Fibroblast of mammary gland (primary cell): ENCODE measurements around the gene GPR31.

Source experiments
- DNase-seq: peaks from one replicate; pipeline ENCODE4 v3.0.0-alpha.2; 2010; ENCODE audit warnings: low read depth
- H3K4me3 ChIP-seq: 2 replicates; pipeline ENCODE4 v1.5.1; 2011; ENCODE audit warnings: low read depth, mild to moderate bottlenecking, low read length, moderate library complexity; ENCODE audit not compliant: control insufficient read depth
- TF ChIP-seq, protein P1 (sequence below): conservative IDR thresholded peaks from 2 replicates; pipeline ENCODE4 v1.5.1; 2011; ENCODE audit warnings: low read depth, low read length, inconsistent platforms; ENCODE audit not compliant: control insufficient read depth, insufficient read depth

GPR31 gene

DNA sequence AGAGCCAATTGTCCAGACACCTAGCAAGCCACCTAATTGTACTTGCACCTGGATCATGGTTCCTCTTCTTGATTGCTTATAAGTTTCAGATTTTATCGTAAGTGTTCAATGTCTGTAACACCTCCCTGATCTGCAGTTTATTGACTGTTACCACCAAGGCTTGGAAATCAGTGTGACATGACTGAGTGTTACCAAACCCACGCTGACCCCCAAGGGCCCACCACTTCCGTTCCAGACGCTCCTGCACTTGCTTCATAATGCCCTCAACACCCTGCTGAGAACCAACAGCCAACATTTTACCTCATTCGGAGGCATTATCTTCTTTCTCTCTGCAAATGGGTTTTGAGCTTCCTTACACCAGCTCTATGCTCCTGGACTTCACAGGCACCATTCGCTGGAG, 28.6 kb downstream of the GPR31 start:
- TF ChIP-seq, protein P1, sequence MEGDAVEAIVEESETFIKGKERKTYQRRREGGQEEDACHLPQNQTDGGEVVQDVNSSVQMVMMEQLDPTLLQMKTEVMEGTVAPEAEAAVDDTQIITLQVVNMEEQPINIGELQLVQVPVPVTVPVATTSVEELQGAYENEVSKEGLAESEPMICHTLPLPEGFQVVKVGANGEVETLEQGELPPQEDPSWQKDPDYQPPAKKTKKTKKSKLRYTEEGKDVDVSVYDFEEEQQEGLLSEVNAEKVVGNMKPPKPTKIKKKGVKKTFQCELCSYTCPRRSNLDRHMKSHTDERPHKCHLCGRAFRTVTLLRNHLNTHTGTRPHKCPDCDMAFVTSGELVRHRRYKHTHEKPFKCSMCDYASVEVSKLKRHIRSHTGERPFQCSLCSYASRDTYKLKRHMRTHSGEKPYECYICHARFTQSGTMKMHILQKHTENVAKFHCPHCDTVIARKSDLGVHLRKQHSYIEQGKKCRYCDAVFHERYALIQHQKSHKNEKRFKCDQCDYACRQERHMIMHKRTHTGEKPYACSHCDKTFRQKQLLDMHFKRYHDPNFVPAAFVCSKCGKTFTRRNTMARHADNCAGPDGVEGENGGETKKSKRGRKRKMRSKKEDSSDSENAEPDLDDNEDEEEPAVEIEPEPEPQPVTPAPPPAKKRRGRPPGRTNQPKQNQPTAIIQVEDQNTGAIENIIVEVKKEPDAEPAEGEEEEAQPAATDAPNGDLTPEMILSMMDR: no peak

DNA sequence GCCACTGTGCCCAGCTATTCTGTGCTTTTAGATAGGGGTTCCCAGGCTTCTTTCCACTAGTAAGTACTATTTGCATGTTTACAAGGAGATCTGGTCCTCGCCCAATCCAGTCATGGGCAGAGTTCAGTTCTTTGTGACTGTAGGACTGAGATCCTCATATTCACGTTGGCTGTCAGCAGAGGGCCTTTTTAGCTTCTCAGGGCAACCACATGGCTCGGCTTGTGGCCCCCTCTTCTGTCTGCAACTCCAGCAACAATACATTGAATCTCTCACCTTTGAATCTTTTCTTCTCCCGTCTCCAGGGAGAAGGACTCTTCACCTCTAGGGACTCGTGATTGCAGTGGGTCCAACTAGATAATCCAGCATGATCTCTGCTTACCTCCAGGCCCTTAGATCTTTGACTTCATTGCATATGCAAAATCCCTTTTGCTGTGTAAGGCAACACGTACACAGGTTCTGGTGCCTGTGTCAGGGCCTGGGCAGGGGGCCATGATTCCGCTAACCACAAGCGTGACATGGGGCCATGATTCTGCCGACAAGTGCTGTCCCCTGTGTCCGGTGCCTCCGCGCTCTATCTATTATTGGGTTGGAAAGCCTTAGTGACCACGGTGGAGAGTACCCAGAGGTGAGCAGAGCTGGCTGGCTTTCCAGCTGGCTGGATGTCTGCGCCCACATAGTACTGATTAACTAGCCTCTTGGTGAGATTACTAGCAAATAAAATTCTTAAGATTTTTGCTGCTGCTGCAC, 29.8 kb downstream of the GPR31 start:
- no peak overlapping the region for H3K4me3 ChIP-seq
- no peak for DNase-seq
- TF ChIP-seq, protein P1: no peak

More for the DNA sequence above, 28.6 kb downstream of the GPR31 start:
- DNase-seq: no peak
- H3K4me3 ChIP-seq: no peak overlapping the region

DNA sequence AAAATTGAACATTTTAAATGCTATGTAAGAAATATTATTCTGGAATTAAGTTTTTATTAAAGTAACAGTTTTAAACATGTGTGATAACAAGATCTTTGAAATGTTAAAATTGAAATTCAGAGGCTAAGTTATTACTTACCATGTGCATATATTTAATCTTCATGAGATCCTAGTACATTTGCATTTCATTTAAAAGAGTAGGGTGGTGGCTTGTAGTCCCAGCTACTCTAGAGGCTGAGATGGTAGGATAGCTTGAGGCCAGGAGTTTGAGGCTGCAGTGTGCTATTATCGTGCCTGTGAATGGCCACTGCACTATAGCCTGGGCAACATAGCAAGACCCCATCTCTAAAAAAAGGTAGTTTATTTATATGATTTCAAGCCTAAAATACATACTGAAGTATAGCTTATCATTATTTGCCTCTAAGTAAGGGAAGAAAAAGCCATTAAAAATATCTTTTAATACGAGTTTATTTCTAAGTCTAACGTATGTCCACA, 31.9 kb downstream of the GPR31 start:
- TF ChIP-seq, protein P1: no peak
- H3K4me3 ChIP-seq: no peak overlapping the region
- no peak for DNase-seq

DNA sequence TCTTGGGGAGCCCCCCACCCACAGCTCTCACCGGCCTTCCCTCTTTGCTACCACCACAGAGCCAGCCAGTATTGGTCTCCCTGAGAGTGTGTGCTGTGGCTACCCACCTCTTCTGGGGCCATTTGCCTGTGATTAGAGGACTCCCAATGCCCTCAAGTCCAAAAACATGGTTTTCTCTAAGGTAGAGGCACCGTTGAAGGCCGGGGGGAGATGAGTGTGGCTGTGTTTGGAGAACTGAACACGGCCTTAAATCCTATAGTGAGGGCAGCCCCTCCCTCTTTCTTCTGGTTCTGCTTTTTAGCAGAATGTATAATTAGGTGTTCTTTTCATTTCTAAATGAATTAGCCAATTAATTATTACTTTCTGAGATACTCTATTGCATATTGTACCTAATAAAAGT, 32.4 kb downstream of the GPR31 start:
- no peak for DNase-seq
- TF ChIP-seq, protein P1: no peak
- H3K4me3 ChIP-seq: no peak overlapping the region

DNA sequence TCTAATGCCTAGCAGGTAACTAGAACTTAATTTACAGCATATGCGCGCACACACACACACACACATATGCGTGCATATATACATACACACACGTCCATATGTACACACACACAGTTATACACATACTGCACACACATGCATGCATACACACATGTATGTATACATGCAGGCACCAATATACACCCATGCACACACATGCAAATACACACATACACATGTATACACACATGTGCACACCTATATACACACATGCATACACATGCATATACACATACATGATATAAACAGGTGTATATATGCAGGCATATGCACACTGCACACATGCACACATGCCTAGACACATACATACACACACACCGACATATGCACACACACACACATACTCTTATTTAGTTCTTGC, 33.0 kb downstream of the GPR31 start:
- no peak overlapping the region for H3K4me3 ChIP-seq
- DNase-seq: no peak
- TF ChIP-seq, protein P1: no peak

DNA sequence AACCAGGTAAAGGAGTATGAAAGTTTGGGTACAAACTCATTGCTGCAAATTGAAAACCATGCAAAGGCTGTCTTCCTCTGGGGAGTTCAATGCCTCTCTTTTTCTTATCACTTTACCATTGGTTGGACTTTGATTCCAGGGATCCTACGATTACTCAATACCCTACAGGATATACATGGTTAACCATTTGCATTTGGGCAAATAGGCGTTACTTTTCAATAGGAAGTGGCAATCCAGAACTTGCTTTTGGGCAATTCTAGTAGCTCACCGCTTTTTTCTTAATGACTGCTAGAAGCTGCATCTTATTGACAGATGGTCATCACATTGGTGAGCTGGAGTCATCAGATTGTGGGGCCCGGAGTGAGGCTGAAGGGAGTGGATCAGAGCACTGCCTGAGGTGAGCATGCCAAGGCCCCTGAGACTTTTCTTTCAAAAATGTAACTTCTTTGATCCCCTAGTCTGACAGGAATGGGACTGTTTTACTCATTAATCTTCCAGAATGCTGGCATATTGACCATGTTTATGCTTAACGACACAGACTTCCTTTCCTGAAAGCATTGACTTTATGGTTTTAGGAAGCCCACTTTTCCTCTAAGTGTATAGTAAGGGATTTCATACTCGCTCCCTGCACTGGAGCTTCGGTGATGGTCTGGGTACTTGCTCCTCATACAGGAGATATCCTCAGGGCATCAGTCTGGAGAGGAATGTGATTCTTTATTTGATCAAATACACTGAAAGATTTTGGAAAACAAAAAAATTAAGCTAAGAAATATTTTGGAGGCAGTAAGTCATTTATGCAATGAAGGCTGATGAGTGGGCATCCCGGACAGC, 34.7 kb downstream of the GPR31 start, which contains the start of gene CCR6:
TSS of gene CCR6 (plus strand) at position 270 of the 831 bp plus-strand sequence. CDS start 13,039 bp downstream, outside the sequence.
- TF ChIP-seq, protein P1: no peak
- DNase-seq: no peak
- H3K4me3 ChIP-seq: no peak within 1 kb of the TSS
